ENCODE measurements around the gene UTY.

DNA sequence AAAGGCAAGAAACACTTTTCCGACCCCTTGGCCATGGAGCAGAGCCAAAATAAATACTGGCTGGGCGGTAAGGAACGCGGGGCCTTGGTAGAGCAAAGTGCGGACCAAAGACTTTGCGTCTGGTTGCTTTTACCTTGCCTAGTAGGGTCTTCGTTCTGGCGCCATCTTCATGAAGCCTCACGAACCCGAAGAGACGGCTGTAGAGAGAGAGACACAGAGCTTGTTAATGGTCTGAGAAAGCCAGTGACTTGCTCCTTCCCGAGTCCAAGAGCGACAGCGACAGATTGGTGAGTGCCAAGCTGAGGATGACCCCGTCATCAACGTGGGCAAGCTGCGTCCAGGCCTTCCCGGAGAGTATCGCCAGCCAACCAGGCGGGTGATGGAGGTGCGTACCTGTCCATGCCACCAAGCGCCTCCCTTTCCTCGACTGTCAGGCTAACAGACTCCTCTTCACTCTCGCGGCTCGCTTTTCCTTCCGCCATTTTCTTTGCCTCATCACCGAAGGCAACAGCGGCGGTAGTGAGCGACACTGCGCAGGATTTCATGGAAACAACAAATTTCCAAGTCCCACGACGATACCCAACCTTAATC lies 617 bp downstream of the UTY start:
- no peak for TF ChIP-seq CTCF (IDR thresholded peaks at IDR 0.05; ENCODE audit: low read length)
- no peak for TF ChIP-seq EZH2phosphoT487 (IDR thresholded peaks at IDR 0.05; ENCODE audit: low read length)

Measured in MM.1S (cell line).